Stimulated activated CD8-positive, alpha-beta memory T cell treated with anti-CD3 and anti-CD28 coated beads, Interleukin-4, amount 100 ng/mL, for 1 hour (primary cell): Measurements from ENCODE around the gene CA10.

Experiments
- DNase-seq, 2 donors: peaks; one replicate each; pipeline ENCODE4 v3.0.0-alpha.2; 2020; ENCODE audit warnings: low read depth in 2 of 2, low spot score in 1 of 2

Gene CA10

DNA sequence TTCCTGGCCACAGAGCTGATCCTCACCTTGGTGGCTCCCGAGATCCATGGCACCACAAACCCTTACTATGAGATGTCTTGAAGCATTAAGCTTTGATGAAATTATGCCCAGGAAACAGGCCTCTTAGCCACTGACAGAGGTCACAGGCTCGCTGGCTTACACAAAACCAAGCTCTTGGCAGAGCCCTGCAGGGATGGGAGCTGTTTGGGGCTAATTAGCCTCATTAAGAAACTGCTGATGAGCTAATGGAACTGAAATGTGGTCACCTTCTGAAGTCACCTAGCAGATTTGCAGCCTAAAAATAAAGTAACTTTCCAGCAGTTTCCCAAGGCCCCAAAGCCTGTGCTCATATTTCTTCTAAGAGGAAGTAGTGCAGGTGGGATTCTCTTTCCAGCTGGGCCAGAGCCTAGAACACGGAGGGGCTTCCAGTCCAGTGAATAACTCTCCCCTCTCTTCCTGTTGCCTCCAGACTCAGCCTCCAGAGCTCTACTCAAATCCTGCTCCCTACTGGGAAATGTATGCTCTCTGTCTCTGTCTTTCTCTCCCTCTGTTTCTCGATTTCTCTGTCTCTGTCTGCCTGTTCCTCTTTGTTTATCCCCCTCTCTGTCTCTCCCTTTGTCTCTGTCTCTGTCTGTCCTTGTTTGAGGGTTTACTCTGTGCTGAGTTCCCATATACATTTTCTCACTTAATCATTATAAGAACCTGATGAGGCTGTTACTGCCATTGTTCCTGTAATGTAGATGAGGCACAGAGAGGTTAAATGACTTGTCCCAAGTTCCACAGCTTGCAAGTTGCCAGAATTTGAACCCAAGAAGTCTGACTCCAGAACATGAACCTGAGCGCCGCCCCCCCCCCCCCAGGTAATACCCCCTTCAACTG is 338.9 kb downstream of the CA10 start:
- DNase-seq: no peak

DNA sequence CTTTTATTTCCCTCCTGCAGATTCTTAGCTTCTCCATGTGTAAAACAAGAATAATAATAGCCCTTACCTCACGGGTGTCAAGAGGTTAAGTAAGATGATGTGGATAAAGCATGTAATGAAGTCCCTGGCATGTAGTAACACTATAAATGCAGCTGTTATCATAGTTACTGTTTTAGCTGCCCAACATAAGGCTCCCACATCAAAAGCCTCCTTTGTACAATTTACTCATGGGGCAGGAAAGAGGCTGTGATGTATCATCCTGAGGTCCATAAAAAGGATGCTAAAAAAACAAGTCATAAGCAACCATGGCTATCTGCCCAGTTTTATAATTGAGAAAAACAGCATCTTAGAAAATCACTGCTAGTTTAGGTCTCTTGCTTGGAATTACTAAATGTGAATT is 339.7 kb downstream of the CA10 start:
- DNase-seq: no peak

DNA sequence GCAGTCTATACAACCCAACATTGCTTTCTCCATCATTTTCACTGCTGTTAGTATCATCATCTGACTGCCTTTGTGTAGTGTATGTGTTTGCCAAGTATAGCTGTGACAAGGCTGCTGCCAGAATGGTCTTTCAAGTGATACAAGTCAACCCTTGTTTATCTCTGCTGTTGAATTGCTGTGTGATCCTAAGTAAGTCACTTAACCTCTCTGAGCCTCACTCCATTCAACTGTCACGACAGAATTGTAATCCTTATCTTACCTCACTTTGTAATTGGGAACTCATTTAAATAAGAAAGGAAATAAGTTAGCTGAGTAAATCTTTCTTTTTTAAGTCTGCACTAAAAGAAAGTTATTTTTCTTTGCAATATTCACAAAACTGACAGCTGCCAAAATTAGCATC is 340.6 kb downstream of the CA10 start:
- no peak for DNase-seq

DNA sequence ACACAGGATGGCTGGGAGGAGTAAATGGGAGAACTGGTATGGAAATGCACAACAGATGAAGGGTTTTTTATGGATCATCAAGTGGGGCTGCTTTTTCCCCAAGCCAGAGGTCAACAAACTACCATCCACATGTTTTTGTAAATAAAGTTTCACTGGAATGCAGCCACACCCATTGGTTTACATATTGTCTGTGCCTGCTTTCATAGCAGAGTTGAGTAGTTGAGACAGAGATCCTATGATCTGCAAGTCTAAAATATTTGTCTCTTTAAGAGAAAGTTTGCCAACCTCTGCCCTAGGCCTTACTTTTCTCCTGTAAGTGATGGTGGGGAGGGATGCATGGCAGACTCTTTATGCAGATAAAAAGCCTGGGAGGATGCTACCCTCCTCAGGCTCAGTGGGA is 341.4 kb downstream of the CA10 start:
- DNase-seq: no peak

DNA sequence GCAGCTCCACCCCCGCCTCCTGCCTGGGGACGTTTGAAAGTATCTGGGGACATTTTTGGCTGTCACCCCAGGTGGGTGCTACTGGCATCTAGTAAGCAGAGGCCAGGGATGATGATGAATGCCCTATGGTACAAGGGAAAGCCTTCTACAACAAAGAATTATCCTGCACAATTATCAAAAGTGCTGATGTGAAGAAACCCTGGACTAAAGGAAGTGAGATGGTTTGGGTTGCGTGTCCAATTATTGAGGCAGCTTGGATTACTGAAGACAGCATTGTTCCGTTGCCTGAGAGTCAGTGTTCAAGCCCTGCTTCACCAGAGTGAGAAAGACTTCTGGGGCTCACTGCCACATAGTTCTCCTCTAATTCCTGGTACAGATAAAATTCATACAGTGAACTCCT is 343.4 kb downstream of the CA10 start:
- DNase-seq: no peak

DNA sequence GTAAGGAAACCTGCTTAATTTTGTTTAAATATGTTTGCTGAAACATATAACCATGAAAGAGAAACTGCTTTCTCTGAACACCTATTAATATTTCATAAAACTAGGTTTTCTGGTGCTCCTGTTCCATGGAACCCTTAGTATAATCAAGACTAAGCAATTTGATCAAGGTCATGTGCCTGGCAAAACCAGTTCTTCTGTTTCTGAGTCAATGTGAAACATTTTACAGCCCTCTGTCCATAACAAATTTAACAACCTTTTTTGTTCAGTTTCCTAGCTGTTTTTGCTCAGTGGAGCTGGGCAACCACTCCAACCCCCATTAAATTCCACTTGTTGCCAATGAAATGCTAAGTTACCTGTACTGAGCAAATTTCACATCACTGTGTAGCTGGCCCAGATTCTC is 344.0 kb downstream of the CA10 start:
- no peak for DNase-seq

DNA sequence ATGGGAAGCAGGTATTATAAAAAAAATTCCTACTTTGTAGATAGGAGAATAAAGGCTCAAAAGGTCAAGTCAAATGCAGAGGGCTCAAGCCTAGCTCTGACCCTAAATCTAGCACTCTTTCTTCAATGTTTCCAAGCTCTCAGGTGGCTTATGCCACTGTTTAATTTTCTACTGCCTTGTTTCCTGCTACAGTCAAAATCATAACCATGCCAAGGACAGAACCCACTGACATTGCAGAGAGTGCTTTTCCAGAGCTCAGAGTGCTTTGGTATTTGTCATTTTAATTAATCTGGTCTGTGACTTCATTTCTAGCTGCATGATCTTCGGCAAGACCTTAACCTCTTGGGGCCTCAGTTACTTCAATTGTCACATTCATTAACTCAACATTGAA is 344.7 kb downstream of the CA10 start:
- DNase-seq: no peak

DNA sequence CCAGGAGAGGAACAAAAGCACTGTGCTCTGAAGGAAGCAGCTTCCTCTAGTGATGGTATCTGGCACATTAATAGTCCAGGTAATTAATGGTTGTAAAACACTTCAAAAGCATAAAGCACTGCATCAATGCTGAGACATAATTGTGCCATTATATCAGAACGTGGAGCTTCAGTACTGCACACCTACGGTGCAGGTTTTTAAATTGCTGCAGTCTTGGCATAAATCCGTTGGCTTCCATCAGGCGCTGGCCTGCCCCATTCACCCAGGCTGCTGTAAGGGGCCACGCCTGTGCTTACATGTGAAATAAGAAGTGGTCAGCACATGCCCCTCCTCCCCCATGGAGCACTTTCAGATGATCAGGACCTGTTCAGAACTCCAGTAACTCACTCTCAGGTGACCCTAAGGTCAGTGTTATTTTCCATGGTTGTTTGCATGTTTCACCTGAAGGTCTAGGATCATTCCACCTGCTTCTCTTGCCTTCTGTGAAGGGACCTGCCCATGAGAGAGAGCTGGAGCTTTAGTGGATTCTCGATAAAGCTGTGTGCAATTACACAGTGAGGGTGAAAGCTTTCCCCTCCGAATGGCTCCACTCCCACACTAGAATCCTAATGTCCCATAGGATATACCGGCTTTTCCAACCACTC is 345.3 kb downstream of the CA10 start:
- no peak for DNase-seq

DNA sequence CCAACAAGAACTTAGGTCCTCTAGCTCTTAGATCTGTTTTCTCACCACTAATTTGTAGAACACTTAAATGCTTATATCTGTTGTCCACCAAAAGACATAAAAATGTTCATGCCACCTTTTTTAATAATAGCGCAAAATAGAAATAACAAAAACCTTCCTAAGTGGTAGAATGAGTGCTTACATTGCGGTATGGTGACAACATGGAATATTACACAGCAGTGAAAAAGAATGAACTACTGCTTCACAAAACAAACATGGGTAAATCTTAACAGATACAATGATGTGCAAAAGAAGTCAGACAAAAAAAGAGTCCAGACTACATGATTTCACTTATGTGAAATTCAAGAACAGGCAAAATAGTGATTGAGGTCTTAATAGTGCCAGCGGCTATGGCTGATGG is 351.1 kb downstream of the CA10 start:
- no peak for DNase-seq

DNA sequence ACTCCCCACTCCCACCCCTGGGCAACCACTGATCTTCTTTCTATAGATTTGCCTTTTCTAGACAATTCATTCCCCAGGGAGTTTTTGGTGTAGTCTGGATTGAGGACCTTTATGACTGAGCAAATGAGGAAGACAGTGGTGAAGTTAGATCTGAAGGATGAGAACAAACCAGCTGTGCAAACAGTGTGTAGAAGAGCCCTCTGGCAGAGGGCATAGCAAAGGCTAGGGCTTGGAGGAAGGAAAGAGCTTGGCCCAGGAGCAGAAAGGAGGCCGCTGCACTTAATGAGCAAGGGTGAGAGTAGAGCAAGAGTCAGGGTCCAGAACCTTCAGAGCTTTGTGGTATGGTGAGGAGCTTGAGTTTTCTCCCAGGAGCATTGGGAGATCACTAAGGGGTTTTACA is 352.7 kb downstream of the CA10 start:
- no peak for DNase-seq

DNA sequence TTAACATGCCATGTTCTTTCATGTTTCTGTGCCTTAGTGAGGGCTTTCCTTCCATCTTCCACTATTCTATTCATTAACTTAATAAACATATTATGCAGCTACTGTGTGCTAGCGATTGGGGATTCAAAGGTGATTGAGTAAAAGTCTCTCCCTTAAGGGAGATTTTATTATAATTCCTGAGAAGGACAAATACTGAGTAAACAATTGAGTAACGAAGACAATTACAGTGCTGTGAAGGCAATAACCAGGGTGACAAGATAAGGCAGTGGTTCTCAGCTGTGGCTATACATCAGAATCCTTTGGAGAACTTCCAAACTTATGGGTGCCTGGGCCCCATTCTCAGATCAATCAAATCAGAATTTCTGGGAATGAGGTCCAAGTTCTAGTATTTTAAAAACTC is 353.3 kb downstream of the CA10 start:
- no peak for DNase-seq

DNA sequence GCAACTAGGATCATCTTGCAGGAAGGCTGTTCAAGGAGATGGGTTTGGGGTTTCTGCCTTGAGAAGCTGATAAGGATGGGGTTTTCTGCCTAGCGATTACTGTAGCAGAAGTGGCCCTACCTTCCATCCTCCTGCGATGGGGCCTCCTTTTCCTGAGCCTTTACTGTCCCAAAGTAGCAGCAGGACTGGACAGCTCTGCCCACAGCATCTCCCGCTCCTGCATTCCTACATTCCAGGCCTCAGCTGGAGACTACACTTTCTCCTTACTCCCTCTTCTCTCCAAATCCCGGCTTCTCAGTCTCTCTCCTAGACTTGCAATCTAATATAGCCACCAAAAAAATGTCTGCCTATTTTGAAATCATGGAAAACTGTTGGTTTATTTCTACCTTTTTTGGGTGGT is 355.4 kb downstream of the CA10 start:
- DNase-seq: no peak

DNA sequence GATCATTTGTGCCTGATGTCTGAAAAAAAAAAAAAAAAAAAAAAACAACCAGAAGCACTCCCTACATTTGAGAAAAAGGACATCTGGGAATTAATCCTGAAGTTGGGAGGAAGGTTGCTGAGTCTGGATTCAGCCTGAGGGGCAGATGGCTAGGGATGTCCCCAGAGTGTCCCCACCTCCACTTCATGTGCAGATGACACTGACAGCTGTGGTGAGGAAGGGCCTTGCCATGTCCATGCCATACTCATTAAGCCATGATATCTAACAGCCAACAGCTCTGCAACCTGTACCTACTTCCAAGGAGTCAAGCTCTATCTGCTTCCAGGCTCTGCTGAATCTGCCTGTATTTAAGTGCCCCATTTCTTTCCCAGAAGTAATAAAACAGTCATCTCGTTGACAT is 356.0 kb downstream of the CA10 start:
- no peak for DNase-seq

DNA sequence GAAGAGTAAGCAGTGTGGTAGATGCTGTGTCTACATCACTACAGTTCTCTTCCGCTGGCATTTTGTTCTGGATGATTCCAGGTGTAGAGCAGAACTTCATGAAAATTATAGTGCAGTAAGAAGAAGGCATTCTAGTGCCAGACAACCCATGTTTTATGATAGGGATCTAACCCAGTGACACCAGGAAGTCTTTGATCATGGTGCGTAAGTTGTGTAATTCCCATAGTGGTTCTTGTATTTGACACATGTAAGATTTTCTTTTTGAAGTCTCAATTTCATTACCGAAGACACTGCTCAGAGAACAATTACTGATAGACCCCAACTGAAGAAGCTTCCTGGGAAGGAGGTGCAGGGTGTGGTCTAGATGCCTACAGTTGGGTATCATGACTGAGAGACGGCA is 356.9 kb downstream of the CA10 start:
- no peak for DNase-seq

DNA sequence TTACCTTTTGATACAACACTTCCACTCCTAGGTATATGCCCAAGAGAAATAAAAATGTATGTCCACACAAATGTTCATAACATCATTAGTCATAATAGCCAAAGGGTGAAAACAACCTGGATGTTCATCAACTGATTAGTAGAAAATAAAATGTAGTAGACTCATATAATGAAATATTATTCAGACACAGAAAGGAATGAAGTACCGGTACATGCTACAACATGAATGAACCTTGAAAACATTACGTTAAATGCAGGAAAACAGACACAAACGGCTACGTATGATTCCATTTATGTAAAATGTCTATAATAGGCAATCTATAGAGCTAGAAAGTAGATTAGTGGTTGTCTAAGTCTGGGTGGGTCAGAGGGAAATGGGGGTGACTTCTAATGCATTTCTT is 358.5 kb downstream of the CA10 start:
- no peak for DNase-seq

DNA sequence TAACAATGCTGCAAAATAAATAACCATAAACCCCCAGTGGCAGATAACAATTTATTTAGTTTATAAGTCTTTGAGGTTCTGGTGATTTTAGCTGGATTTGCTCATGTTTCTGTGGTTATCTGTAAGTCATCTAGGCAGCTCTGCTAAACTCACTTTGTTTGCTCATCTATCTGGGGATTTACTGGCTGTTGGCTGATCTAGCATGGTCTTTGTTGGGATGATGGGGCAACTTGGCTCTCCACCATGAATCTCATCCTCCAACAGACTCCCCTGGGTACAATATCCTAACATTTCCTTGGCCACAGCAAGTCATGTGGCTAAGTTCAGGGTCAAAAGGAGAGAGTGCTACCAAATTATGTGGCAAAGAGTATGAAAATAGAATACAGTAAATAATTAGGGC is 359.3 kb downstream of the CA10 start:
- no peak for DNase-seq

DNA sequence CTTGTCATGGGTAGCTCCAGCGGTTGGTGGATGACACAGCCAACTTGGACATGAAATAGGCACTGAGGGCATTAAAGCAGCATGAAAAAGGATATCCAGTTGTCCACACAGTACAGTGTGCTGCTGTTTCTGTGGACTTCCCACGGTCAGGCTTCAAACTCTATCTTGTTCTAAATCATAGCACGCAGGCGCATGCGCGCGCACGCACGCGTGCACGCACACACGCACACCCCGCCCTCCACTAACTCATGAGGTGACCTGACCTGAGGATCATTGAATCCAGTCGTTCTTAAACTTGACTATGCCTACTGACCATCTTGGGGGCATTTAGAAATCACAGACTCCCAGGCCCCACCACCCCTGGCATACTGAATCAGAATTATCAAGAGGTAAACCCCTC is 361.4 kb downstream of the CA10 start:
- DNase-seq: no peak

DNA sequence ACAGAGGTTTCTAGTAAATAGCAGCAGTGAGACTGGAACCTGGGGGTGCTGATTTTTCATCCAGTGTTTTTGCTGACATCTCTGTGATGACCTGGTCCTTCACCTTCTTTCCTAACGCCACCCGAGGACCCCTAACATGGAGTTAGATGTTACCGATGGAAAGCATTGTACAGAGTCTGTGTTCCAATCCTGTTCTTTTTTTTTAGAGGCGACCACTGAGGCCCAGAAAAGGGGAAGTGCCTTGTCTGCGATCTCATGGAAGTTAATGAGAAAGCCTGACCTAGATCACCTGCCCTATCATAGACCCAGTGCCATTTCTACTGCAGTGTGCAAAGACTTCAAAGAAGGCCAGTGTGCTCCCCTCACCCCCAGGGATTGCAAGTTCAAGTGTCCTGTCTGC is 362.5 kb downstream of the CA10 start:
- DNase-seq: no peak

DNA sequence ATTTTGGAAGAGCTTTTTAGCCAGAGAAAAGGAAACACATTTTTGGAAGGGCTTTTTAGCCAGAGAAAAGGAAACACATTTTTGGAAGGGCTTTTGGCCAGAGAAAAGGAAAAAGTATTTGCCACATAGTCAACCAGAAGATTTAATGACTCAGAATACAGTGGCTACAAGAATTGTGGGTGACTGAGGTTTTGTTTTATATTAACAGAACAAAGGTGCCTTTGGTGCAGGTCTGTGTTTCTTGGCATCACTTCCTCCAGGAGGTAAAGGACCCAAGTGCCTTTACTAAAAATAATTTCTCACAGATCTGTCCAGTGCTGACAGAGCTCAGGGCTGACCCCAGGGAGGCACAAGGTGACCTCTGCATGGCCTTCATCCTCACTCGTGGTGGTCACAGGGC is 363.1 kb downstream of the CA10 start:
- no peak for DNase-seq

DNA sequence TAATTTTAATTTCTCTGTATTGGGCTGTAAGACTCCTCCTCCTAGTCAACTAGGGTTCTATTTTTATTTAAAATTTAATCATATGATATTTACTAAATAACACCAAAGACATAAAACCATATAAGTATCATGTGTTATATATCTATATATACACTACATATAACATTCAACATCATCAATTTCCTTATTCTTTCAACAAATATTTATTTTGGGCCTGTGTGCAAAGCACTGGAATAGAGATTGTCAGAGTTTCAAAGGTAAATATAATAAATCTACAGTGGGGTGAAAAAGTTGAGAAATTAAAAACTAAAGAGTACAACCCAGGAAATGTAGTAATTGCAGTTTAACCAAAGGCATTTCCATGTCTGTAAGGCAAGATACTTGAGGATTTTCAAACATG is 364.0 kb downstream of the CA10 start:
- DNase-seq: no peak

DNA sequence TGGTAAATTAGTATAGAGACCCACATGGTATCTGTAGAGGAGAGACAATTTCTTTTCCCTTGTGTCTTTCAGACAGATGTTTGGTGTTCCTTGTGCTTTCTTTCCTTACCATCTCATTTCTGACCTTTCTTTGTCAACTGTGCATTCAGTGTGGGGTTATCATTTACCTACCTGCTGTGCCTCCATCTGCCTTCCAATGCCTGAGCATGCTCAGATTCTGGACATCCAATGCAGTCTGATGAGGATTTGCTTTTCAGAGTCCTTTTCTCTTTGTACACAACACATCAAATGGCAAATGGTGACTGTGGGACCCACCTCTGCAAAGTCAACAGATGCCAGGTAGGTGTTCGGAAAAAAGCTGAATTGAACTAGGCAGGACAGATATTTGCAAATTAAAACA is 364.8 kb downstream of the CA10 start:
- no peak for DNase-seq

DNA sequence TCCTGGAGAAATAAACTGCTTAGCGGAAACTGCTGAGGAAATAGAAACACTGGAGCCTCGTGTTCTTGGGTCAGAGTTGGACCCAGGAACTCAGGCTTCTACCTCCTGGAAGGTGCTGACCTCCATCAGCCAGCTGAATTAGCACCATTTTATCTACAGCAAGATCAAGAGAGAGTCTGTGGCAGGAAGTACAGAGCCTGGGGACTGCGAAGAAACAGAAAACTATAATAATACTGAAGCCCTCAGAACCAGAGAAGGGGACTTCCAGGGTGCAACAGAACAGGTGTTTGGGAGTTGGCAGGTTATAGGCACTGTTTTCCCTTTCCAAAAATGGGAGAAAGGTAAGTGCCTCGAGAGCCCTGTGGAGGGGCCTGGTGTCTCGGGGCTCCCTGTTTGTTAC is 379.7 kb downstream of the CA10 start:
- no peak for DNase-seq
